GM08714 (cell line): ENCODE results near the gene FAXC.

Source experiments
- H3K4me3 ChIP-seq: fragments of 200-500 bp; sonication (Bioruptor generic); 2 replicates; pipeline ENCODE4 v1.5.1; 2014; ENCODE audit warnings: mild to moderate bottlenecking, low read length, inconsistent platforms
- ZNF274 ChIP-seq: IDR thresholded peaks from 2 replicates; pipeline ENCODE4 v1.6.1; 2012; ENCODE audit warnings: mild to moderate bottlenecking, low read depth, low read length

The FAXC gene

DNA sequence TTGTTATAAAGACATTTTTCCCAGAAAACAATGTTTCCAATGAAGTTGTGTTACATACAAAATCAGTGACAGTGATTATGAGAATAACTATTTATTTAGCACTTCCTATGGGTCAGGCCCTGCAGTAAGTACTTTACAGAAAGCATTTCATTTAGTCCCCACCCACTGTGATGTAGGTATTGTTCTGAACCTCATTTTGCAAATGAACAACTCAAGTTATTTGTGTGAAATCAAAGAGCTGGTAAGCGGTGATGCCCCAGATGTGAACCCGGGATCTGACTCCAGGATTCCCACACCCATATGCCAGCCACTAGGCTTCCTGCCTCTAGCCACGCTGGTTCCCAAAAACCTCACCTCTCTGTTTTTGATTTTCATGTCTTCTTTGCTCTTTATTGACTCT is 30.9 kb downstream of the FAXC start:
- no peak for TF ChIP-seq ZNF274
- no peak overlapping the region for H3K4me3 ChIP-seq

DNA sequence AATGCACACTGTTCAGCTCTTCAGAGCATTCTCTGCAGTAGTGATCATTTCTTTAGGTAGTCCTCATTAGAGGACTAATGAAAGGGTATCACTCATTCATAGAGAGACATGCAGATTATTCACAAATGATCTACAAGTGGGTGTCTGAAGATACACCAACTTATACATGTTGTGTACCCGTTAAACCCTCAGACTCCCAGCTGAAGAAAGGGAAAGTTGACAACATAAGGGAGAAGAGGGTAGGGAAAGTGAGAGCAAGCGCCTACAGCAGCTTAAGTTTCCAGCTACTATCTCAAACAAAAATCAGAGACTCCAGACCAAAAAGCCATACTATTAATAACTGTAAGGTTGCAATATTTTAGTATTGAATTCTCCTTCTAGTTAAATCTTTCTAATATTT is 37.1 kb downstream of the FAXC start:
- no peak for TF ChIP-seq ZNF274
- H3K4me3 ChIP-seq, result no peak overlapping the region

DNA sequence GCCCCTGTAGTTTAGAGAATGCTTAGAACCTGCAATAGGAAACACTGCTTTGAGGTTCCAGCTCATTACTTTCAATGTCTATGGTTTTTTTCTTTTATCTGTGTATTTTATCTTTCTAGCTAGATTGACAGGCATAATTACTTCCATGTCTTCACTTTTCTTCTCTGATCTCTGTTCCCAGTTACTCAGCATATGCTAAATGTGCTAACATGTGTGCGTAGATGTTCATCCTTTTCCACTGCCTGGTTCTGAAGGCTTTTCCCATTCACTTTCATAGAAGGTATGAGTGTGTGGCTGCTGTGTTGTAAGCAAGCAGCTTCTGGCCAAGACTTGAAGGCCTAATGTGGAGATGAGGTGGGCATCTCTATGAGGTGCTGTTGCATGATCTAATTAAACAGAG is 38.9 kb downstream of the FAXC start:
- TF ChIP-seq ZNF274, result no peak
- H3K4me3 ChIP-seq, result no peak overlapping the region

DNA sequence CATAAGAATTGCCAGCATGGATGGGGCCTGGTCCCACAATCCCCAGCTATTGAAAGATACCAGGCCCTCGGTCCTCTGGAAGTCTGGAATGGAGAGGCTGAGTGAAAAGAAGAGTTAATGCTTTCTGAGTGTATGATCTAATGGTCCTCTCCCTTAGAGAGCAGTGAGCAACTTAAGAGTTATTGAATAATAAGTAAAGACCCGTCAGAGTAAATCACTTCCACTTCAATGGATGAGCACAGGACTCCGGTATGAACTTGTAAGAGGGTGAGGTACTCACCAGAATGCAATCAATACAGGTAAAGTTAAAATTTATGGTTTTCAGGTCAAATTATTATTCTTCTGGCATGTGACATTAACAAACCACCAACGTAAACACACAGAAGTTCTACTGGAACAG is 39.9 kb downstream of the FAXC start:
- H3K4me3 ChIP-seq, result no peak overlapping the region
- TF ChIP-seq ZNF274, result no peak

DNA sequence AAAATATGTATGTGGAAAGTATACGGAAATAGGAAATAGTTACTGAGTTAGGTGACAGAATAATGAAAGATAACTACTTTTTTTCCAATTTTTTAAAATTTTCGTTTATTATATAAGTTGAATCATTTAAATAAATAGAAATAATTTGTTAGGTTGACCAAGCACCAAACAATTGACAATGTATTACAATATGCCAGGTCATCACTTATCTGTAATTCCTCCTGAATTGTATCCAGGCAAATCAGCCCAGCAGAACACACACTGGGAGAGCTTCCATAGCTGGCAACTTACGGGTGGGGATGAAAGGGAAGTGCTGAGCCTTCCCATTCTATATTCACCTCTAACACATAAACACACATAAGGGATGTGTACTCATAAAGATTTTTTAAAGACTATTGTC is 40.7 kb downstream of the FAXC start:
- no peak for TF ChIP-seq ZNF274
- no peak overlapping the region for H3K4me3 ChIP-seq

DNA sequence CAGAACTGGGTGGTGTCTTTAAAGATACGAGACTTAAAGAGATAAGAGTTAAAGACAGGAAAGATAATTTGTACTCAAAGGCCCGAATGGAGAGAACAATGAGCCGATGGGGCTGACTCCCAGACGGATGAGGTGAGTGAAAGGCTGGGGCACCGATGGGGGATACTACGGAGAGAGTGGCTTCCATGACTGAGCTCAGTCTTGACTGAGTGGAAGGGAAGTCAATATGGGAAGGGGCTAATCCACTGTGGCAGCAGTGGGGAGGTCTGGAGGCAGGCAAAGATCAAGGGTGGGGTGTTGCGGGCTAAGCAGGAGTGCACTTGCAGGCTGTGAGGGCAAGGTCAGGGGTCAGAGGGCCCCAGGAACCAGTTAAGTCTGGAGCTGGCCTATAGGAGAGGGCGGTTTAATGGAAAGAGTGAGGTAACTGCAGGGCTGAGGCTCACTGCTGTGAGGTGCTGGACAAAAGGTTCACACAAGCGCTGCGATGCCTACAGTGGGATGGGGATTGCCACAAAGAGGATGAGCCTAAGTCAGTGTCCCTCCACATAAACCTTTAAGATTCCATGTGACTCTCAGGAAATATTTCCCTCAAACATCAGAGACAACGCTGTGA is 42.1 kb downstream of the FAXC start:
- H3K4me3 ChIP-seq, result no peak overlapping the region
- TF ChIP-seq ZNF274, result no peak

DNA sequence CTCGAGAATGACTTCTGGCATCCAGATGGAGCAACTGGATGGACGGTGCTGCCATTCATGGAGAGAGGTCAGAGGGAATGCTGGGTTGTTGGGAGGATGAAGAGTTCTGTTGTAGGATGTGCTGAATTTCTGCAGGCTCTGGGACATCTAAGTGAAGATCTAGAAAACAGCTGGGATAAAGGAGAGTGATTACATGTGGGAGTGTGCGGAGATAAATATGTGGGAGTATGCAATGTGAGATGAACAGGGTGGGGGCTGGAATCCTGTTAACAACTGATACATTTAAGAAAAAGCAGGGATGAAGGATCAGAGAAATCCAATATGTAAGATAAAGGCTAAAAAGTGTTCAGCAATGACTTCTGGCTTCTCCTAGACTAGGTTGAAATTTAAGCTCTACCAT is 43.1 kb downstream of the FAXC start:
- no peak overlapping the region for H3K4me3 ChIP-seq
- TF ChIP-seq ZNF274, result no peak

DNA sequence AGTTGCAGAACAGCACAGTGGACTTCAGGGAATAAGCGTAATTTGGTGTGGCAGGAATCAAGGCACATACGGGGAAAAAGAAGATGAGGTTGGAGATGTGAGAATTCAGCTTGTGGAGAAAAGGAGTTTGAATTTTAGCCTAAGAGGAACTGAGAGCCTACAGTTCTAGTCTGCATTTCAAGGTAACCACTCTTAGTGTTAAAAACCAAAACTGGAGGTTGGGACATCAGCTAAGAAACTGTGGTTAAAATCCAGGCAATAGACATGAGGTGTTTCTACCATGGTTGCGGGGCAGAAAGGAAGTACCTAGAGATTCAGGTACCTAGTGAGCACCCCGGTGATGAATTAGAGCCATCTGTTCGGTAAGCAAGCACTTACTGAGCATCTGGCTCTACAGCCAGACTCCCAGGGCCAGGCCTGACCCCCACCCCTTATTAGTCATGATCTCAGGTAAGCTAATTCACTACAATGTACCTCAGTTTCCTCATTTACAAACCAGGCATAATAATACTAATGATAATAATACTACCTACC is 44.4 kb downstream of the FAXC start:
- TF ChIP-seq ZNF274, result no peak

DNA sequence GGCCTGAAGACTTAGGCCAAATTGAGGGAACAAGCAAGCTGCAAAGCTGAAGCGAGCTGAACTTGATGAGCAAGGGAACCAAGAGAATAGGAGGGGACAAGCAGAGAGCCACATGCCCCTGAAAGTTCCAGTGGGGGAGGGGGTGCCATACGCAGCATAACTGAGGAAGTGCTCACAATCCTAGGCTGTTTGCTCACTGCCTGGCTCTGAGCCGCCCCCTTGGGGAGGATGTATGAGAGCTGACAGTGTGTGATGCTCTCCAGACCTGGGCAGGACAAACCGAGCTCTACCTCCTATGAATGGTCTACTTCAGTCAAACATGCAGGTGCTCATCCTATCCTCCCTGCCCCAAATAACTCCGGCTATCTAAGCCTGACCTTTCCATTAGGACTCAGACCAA is 52.1 kb downstream of the FAXC start:
- H3K4me3 ChIP-seq, result no peak overlapping the region
- TF ChIP-seq ZNF274, result no peak

More for the DNA sequence above, 44.4 kb downstream of the FAXC start:
- no peak overlapping the region for H3K4me3 ChIP-seq

DNA sequence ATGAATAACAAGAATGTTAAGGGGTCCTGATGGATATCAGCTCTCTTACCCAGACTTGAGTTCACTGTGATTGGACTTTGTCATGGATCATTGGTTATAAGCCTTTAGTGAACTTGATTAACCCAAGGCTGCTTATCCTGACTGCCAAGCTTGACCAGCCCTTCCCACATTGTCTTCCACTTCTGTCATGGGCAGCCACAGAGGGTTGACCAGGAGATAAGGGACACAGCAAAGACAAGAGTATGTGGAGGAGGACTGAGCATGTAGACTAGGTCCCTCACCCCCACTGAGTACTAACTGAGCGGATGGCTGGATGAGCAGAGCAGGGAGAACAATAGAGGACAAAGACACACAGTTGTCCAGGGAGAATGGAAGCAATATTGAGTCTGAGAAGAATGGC is 52.5 kb downstream of the FAXC start:
- no peak overlapping the region for H3K4me3 ChIP-seq
- TF ChIP-seq ZNF274, result no peak

DNA sequence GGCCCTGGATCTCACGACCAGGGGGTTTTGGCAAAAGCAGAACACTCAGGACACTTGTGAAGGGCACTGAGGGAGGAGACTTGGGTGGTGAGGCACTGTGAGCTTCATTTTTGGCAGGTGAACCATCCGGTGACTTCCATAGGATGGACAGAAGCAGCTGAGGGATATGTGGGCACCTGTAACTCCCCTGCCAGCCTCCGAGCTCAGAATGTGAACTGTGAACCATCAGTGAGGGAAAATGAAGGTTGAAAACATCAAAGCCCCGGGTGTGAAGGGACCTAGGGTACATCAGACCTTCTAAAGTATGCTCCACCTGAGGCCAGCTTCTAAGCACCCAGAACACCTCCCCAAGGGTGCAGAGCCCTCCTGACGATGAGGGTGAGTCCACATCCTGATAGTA is 53.2 kb downstream of the FAXC start:
- no peak overlapping the region for H3K4me3 ChIP-seq
- no peak for TF ChIP-seq ZNF274

DNA sequence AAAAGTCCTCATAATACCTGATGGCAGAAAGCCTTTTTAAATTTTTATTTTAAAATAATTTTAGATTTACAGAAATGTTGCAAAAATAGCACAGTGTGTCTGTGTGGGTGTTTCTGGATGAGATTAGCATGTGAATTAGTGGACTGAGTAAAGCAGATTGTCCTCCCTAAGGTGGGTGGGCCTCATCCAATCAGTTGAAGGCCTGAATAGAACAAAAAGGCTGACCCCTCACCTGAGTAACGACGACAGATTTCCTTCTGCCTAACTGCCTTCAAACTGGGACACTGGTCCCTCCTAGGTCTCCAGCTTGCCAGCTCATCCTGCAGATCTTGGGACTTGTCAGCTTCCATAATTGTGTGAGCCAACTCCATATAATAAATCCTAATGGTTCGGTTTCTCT is 54.2 kb downstream of the FAXC start:
- no peak for TF ChIP-seq ZNF274

DNA sequence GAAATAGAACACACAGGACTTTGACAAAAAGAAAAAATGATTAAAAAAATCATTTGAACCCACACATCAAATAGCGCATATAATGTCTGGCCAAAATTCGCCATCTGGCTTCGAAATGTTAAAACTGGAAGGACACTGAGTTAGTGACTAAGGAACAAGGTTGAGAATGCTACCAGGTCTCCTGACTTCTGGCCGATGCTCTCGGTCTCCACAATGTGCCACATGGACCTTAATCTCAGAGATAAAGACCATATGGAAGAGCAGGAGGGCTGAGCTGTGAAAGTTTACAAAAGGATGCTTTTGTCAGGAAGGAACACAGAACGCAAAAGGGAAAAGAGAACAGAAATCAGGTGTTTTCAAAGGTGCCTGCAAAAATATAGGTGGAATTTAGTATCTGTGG is 54.7 kb downstream of the FAXC start:
- no peak for TF ChIP-seq ZNF274
- H3K4me3 ChIP-seq, result no peak overlapping the region

More for the DNA sequence above, 54.2 kb downstream of the FAXC start:
- H3K4me3 ChIP-seq, result no peak overlapping the region

DNA sequence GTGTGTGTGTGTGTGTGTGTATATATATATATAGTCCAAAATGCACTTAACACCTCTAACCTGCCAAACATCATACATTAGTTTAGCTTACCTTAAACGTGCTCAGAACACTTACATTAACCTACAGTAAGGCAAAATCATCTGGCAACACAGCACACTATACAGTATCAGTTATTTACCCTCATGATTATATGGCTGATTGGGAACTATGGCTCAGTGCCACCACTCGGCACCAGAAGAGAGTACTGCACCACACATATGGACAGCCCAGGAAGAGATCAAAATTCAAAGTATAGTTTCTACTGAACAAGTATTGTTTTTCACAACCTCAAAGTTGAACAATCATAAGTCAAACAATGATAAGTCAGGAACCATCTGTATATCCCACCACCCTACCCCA is 59.8 kb downstream of the FAXC start:
- no peak for TF ChIP-seq ZNF274
- no peak overlapping the region for H3K4me3 ChIP-seq

DNA sequence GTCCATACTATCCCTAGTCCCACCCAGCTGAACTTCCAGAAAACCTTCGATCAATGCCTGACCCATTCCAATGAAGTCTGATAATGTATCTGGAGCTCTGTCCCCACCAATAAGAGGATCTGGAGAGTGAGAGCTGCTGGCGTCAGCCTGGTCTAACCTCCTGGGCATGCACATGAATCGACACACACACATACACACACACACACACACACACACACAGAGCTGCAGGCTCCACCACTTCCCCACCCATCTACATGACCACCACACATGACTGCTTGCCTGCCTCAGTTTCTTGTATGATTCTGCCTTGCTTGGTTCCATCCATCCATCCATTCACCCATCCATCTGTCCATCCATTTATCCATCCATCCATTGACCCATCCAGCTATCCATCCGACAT is 60.8 kb downstream of the FAXC start:
- no peak for TF ChIP-seq ZNF274
- H3K4me3 ChIP-seq, result no peak overlapping the region

DNA sequence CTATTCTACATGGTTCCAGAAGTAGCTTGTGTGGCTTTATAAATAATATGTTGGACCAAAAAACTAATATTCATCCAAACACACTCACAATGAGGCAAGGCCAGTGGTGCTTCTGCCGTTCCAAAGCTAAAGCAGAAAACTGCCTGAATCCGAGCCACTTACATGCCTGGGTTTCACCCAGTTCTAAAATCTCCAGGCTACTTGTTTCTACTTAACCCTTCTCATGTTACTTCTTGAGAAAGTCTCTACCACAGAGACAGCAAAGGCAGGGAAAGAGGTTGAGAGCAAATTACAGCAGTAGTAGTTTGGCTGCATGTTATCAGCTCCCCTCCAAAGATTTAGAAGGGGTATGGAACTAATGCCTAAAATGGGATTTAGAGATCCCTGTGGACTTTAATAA is 62.0 kb downstream of the FAXC start:
- no peak overlapping the region for H3K4me3 ChIP-seq
- TF ChIP-seq ZNF274, result no peak
